Lower lobe of right lung (tissue), 2 donors: Measurements from ENCODE around the gene TBC1D32. TPM values are rescaled to one million over a fixed set of nuclear protein-coding genes. Genes with fewer than 3 reads are reported as not detected.
"Not testable (repeated sequence)": the region's sequence is repeated elsewhere in the genome, so short reads cannot be mapped to it uniquely, and the experiment has no call there.

Source experiments
- ATAC-seq, 2 donors: fragments of 200-7000 bp; cut with Tn5 transposase; one replicate each; pipeline ENCODE4 v1.9.1; 2020 to 2022; ENCODE audit warnings: mild to moderate bottlenecking in 2 of 2, moderate library complexity in 2 of 2
- DNase-seq: peaks from one replicate; pipeline ENCODE4 v3.0.0-alpha.2; 2020
- H3K27ac ChIP-seq: fragments of 200-600 bp; one replicate; pipeline ENCODE4 v1.8.0; 2022
- H3K27me3 ChIP-seq: fragments of 200-600 bp; one replicate; pipeline ENCODE4 v1.8.0; 2022; ENCODE audit warnings: low read depth
- H3K36me3 ChIP-seq: fragments of 200-600 bp; one replicate; pipeline ENCODE4 v1.8.0; 2022; ENCODE audit warnings: mild to moderate bottlenecking
- H3K4me1 ChIP-seq: fragments of 200-600 bp; one replicate; pipeline ENCODE4 v1.8.0; 2022
- H3K4me3 ChIP-seq: fragments of 200-600 bp; one replicate; pipeline ENCODE4 v1.8.0; 2022; ENCODE audit warnings: mild to moderate bottlenecking
- H3K9me3 ChIP-seq: fragments of 200-600 bp; one replicate; pipeline ENCODE4 v1.8.0; 2022
- CTCF ChIP-seq: fragments of 200-600 bp; IDR thresholded peaks from one replicate; pipeline ENCODE4 v1.8.0; 2022; ENCODE audit warnings: antibody characterized with exemption, mild to moderate bottlenecking
- intact Hi-C: fragments of 100-400 bp; cut with DNase I; formaldehyde crosslinking; loops from one replicate; pipeline ENCODE4 v1.11.0; 2022
- total RNA-seq: library from RNA; stranded (reverse); fragmentation: NEBNext Ultra II Directional; extraction: Animal tissue kit (Norgen Biotek cat#: 25700); gene quantifications from one replicate; pipeline ENCODE4 v1.2.1, GENCODE V29; 2021
- donor health status: DM: no; HTN: yes; CAD: no; lungs with severe emphysema.

Gene TBC1D32
- total RNA-seq, 1 donor from 2014 or later = 5.0 TPM

- Histone ChIP-seq H3K36me3 (no peaks in the 10 kb centered on the region), H3K4me1 (no peaks in the 10 kb centered on the region), H3K4me3 (no peak overlapping the region), H3K9me3 (peaks cover 11% of the 10 kb centered on the region), H3K27me3 (no peaks in the 10 kb centered on the region), H3K27ac (no peak overlapping the region)
- ATAC-seq (no peak), DNase-seq (no peak)
- TF ChIP-seq CTCF = no peak
- intact Hi-C loops = no loop called here
Observed at GRCh38 chr6:121210943-121211342, 123.3 kb downstream of the TBC1D32 start.

GRCh38 chr6:121205569-121205968 is 128.7 kb downstream of the TBC1D32 start:
- intact Hi-C loops = no loop called here
- no peak for TF ChIP-seq CTCF

GRCh38 chr6:121201105-121201504 is 133.2 kb downstream of the TBC1D32 start:
- Histone ChIP-seq H3K9me3 (no peaks in the 10 kb centered on the region), H3K4me3 (no peak overlapping the region), H3K4me1 (no peaks in the 10 kb centered on the region), H3K27ac (no peak overlapping the region), H3K27me3 (no peaks in the 10 kb centered on the region), H3K36me3 (no peaks in the 10 kb centered on the region)
- peak in 1 of 2 donors; percentile 63 for ATAC-seq
- no peak for DNase-seq
- intact Hi-C loops = no loop called here
- no peak for TF ChIP-seq CTCF

More at GRCh38 chr6:121205569-121205968, 128.7 kb downstream of the TBC1D32 start:
- H3K27ac ChIP-seq = no peak overlapping the region
- H3K4me1 ChIP-seq = no peaks in the 10 kb centered on the region
- no peaks in the 10 kb centered on the region for H3K27me3 ChIP-seq
- no peaks in the 10 kb centered on the region for H3K9me3 ChIP-seq
- no peak for DNase-seq
- H3K4me3 ChIP-seq = no peak overlapping the region
- no peaks in the 10 kb centered on the region for H3K36me3 ChIP-seq
- no peak for ATAC-seq

- DNase-seq, H3K27ac ChIP-seq, intact Hi-C loops, H3K9me3 ChIP-seq, H3K4me3 ChIP-seq, H3K36me3 ChIP-seq, H3K27me3 ChIP-seq, H3K4me1 ChIP-seq, ATAC-seq: not testable (repeated sequence)
Observed at GRCh38 chr6:121196042-121196441, 138.2 kb downstream of the TBC1D32 start.

- H3K36me3 ChIP-seq = no peaks in the 10 kb centered on the region
- no peak overlapping the region for H3K27ac ChIP-seq
- H3K27me3 ChIP-seq = no peaks in the 10 kb centered on the region
- H3K4me3 ChIP-seq = no peak overlapping the region
- no peak for DNase-seq
- no peak for ATAC-seq
- H3K9me3 ChIP-seq = no peaks in the 10 kb centered on the region
- intact Hi-C loops = no loop called here
- no peaks in the 10 kb centered on the region for H3K4me1 ChIP-seq
- no peak for TF ChIP-seq CTCF
Observed at GRCh38 chr6:121190122-121190521, 144.2 kb downstream of the TBC1D32 start.

GRCh38 chr6:121188356-121188755 is 145.9 kb downstream of the TBC1D32 start:
- Histone ChIP-seq H3K27ac (no peak overlapping the region), H3K36me3 (no peaks in the 10 kb centered on the region), H3K9me3 (no peaks in the 10 kb centered on the region), H3K4me3 (no peak overlapping the region), H3K27me3 (no peaks in the 10 kb centered on the region), H3K4me1 (no peaks in the 10 kb centered on the region)
- no peak for TF ChIP-seq CTCF
- intact Hi-C loops = no loop called here
- DNase-seq (no peak), ATAC-seq (no peak)
